IMR-90 (cell line): ENCODE measurements around the gene GNE. TPM values are rescaled to one million over a fixed set of nuclear protein-coding genes. Genes with fewer than 3 reads are reported as not detected.
A peak's percentile ranks its signal among the peaks of the same experiment; 100 is the strongest.

Experiments used
- ATAC-seq: fragments of 200-7000 bp; cut with Tn5 transposase; 2 replicates; pipeline ENCODE4 v1.9.1; 2020; ENCODE audit warnings: low read depth, mild to moderate bottlenecking, moderate library complexity
- BruUV-seq: library from RNA; stranded (reverse); fragments of 400-500 nt; replicated peaks from 2 replicates; lab custom pipeline; 2021; lab: Mats Ljungman, UMichigan
- CTCF ChIA-PET: fragments of 300-600 bp; formaldehyde crosslinking; extraction: SDS; loops from one replicate; lab custom pipeline; 2021; ENCODE audit warnings: antibody characterized with exemption; lab: Yijun Ruan, JAX
- POLR2A ChIA-PET: fragments of 300-600 bp; sonication (Branson Sonifier 250); formaldehyde crosslinking; loops from one replicate; lab custom pipeline; 2022; ENCODE audit warnings: antibody characterized with exemption; ENCODE audit not compliant: unreplicated experiment; lab: Charles Lee
- DNase-seq: peaks from one replicate; pipeline ENCODE4 v3.0.0; 2013
- H2AFZ ChIP-seq: replicated peaks from 2 replicates; pipeline ENCODE3; 2013; ENCODE audit warnings: low read length, mild to moderate bottlenecking; ENCODE audit not compliant: poor library complexity
- H2AK5ac ChIP-seq: 2 replicates; pipeline ENCODE4 v1.6.1; 2013; ENCODE audit warnings: low read depth, low read length, inconsistent platforms
- H2AK9ac ChIP-seq: replicated peaks from 2 replicates; pipeline ENCODE3; 2013; ENCODE audit warnings: mild to moderate bottlenecking, low read depth, low read length, moderate library complexity; ENCODE audit not compliant: poor library complexity
- H2BK120ac ChIP-seq: 2 replicates; pipeline ENCODE4 v1.6.1; 2013; ENCODE audit warnings: low read depth, low read length, inconsistent platforms
- H2BK15ac ChIP-seq: 3 replicates; pipeline ENCODE4 v1.6.1; 2013; ENCODE audit warnings: low read depth, low read length, inconsistent platforms
- H2BK20ac ChIP-seq: 2 replicates; pipeline ENCODE4 v1.6.1; 2013; ENCODE audit warnings: low read depth, mild to moderate bottlenecking, inconsistent platforms, low read length, moderate library complexity
- H2BK5ac ChIP-seq: 2 replicates; pipeline ENCODE4 v1.6.1; 2013; ENCODE audit warnings: mild to moderate bottlenecking, low read depth, low read length, inconsistent platforms; ENCODE audit not compliant: poor library complexity, severe bottlenecking
- H3K14ac ChIP-seq: replicated peaks from 2 replicates; pipeline ENCODE4 v1.6.1; 2013; ENCODE audit warnings: low read depth, low read length, inconsistent platforms
- H3K18ac ChIP-seq: 2 replicates; pipeline ENCODE4 v1.6.1; 2013; ENCODE audit warnings: low read depth, low read length, control low read depth
- H3K23ac ChIP-seq: 2 replicates; pipeline ENCODE4 v1.6.1; 2013; ENCODE audit warnings: low read depth, low read length, inconsistent platforms
- H3K27ac ChIP-seq: 2 replicates; pipeline ENCODE4 v1.5.1; 2013; ENCODE audit warnings: mild to moderate bottlenecking, control low read depth, low read length; ENCODE audit not compliant: insufficient read depth
- H3K27me3 ChIP-seq: 2 replicates; pipeline ENCODE4 v1.6.1; 2013; ENCODE audit warnings: low read length; ENCODE audit not compliant: control insufficient read depth, insufficient read depth
- H3K36me3 ChIP-seq: 2 replicates; pipeline ENCODE4 v1.6.1; 2013; ENCODE audit warnings: low read length, mixed read lengths; ENCODE audit not compliant: control insufficient read depth, insufficient read depth
- H3K4ac ChIP-seq: 2 replicates; pipeline ENCODE4 v1.6.1; 2013; ENCODE audit warnings: low read depth, low read length, inconsistent platforms
- H3K4me1 ChIP-seq: 2 replicates; pipeline ENCODE4 v1.6.1; 2013; ENCODE audit warnings: low read length, mixed read lengths; ENCODE audit not compliant: control insufficient read depth, insufficient read depth
- H3K4me2 ChIP-seq: 2 replicates; pipeline ENCODE4 v1.6.1; 2013; ENCODE audit warnings: low read depth, mild to moderate bottlenecking, control low read depth, low read length, moderate library complexity
- H3K4me3 ChIP-seq: 2 replicates; pipeline ENCODE4 v1.5.1; 2013; ENCODE audit warnings: low read depth, mild to moderate bottlenecking, control low read depth, low read length, moderate library complexity; ENCODE audit not compliant: insufficient read depth
- H3K56ac ChIP-seq: 2 replicates; pipeline ENCODE4 v1.6.1; 2013; ENCODE audit warnings: low read length, inconsistent platforms; ENCODE audit not compliant: insufficient read depth; ENCODE audit errors: extremely low read depth
- H3K79me1 ChIP-seq, 2 experiments: 2 replicates each; pipeline ENCODE4 v1.6.1; 2013; ENCODE audit warnings: low read length in 2 of 2, inconsistent platforms in 1 of 2, low read depth in 1 of 2
- H3K9ac ChIP-seq: 2 replicates; pipeline ENCODE4 v1.6.1; 2013; ENCODE audit warnings: low read depth, low read length, control low read depth
- H3K9me1 ChIP-seq: 2 replicates; pipeline ENCODE4 v1.6.1; 2013; ENCODE audit warnings: low read length, inconsistent platforms; ENCODE audit not compliant: insufficient read depth
- H3K9me3 ChIP-seq: 2 replicates; pipeline ENCODE4 v1.6.1; 2013; ENCODE audit warnings: low read length; ENCODE audit not compliant: control insufficient read depth, insufficient read depth
- H4K20me1 ChIP-seq: 2 replicates; pipeline ENCODE4 v1.6.1; 2013; ENCODE audit warnings: low read length, inconsistent platforms; ENCODE audit not compliant: insufficient read depth
- H4K5ac ChIP-seq: 2 replicates; pipeline ENCODE4 v1.6.1; 2013; ENCODE audit warnings: mild to moderate bottlenecking, low read depth, low read length, control low read depth
- H4K8ac ChIP-seq, 2 experiments: 2 replicates each; pipeline ENCODE4 v1.6.1; 2013; ENCODE audit warnings: low read depth in 2 of 2, low read length in 2 of 2, control low read depth in 1 of 2, inconsistent platforms in 1 of 2
- H4K91ac ChIP-seq: 2 replicates; pipeline ENCODE4 v1.6.1; 2013; ENCODE audit warnings: low read depth, low read length, inconsistent platforms; ENCODE audit not compliant: insufficient read depth
- BHLHE40 ChIP-seq: fragments of 150-350 bp; IDR thresholded peaks from 2 replicates; pipeline ENCODE4 v1.6.1; 2016; ENCODE audit warnings: mild to moderate bottlenecking, low read depth, low read length
- CEBPB ChIP-seq: IDR thresholded peaks from 2 replicates; pipeline ENCODE4 v1.6.1; 2012; ENCODE audit warnings: low read depth, low read length, improper control_type of control experiment
- CHD1 ChIP-seq: IDR thresholded peaks from 2 replicates; pipeline ENCODE4 v1.6.1; 2012; ENCODE audit warnings: low read depth, low read length, improper control_type of control experiment
- CTCF ChIP-seq: conservative IDR thresholded peaks from 2 replicates; pipeline ENCODE4 v1.5.1; 2012; ENCODE audit warnings: mild to moderate bottlenecking, low read depth, low read length, improper control_type of control experiment
- ELK1 ChIP-seq: fragments of 150-350 bp; IDR thresholded peaks from 2 replicates; pipeline ENCODE4 v1.6.1; 2016; ENCODE audit warnings: low read depth, mild to moderate bottlenecking, low read length, moderate library complexity, borderline replicate concordance
- FOS ChIP-seq: fragments of 150-350 bp; IDR thresholded peaks from 2 replicates; pipeline ENCODE4 v1.6.1; 2016; ENCODE audit warnings: low read depth, low read length
- MAFK ChIP-seq: IDR thresholded peaks from 2 replicates; pipeline ENCODE4 v1.6.1; 2012; ENCODE audit warnings: low read depth, low read length, improper control_type of control experiment
- MAZ ChIP-seq: IDR thresholded peaks from 2 replicates; pipeline ENCODE4 v1.6.1; 2012; ENCODE audit warnings: low read depth, mild to moderate bottlenecking, low read length, improper control_type of control experiment, moderate library complexity, borderline replicate concordance
- MXI1 ChIP-seq: IDR thresholded peaks from 2 replicates; pipeline ENCODE4 v1.6.1; 2012; ENCODE audit warnings: low read depth, mild to moderate bottlenecking, low read length, moderate library complexity, borderline replicate concordance
- NFE2L2 ChIP-seq: fragments of 150-350 bp; IDR thresholded peaks from 2 replicates; pipeline ENCODE4 v1.6.1; 2016; ENCODE audit warnings: low read depth, mild to moderate bottlenecking, low read length
- POLR2A ChIP-seq: IDR thresholded peaks from 2 replicates; pipeline ENCODE4 v1.6.1; 2012; ENCODE audit warnings: mild to moderate bottlenecking, low read depth, low read length
- RAD21 ChIP-seq: IDR thresholded peaks from 2 replicates; pipeline ENCODE4 v1.6.1; 2012; ENCODE audit warnings: low read length, improper control_type of control experiment
- RCOR1 ChIP-seq: IDR thresholded peaks from 2 replicates; pipeline ENCODE4 v1.6.1; 2012; ENCODE audit warnings: mild to moderate bottlenecking, low read length, improper control_type of control experiment; ENCODE audit not compliant: insufficient replicate concordance
- RFX5 ChIP-seq: IDR thresholded peaks from 2 replicates; pipeline ENCODE4 v1.8.0; 2012; ENCODE audit warnings: low read depth, mild to moderate bottlenecking, low read length, moderate library complexity
- USF2 ChIP-seq: fragments of 150-350 bp; IDR thresholded peaks from 2 replicates; pipeline ENCODE4 v1.6.1; 2017; ENCODE audit warnings: mild to moderate bottlenecking, antibody characterized with exemption, low read length, low read depth
- WGBS, 2 experiments: methylation state at CpG; one replicate each; pipeline versions ENCODE4 v1.1.5 to v1.1.7; 2013; ENCODE audit warnings: missing lambda C conversion rate in 2 of 2; ENCODE audit not compliant: insufficient read length in 1 of 2; ENCODE audit errors: extremely low coverage in 2 of 2; 5-methylcytosine and 5-hydroxymethylcytosine counted together
- dilution Hi-C: fragments of 300-500 bp; cut with HindIII; formaldehyde crosslinking; loops from one replicate; pipeline ENCODE4 v1.14.3; 2018; ENCODE audit warnings: low sequenced_read_pairs; ENCODE audit not compliant: unreplicated experiment
- in situ Hi-C: fragments of 300-500 bp; cut with MboI; formaldehyde crosslinking; loops from 3 replicates; pipeline ENCODE4 v1.14.3; 2019; ENCODE audit warnings: low sequenced_read_pairs, inconsistent platforms, mixed read lengths
- intact Hi-C: fragments of 100-400 bp; cut with micrococcal nuclease; formaldehyde crosslinking; loops from 2 replicates; pipeline ENCODE4 v1.10.0; 2022
- polyA plus RNA-seq, 3 experiments: library from polyadenylated mRNA; depleted of rRNA; stranded (reverse); fragments of >200 nt; gene quantifications; 2 replicates each; pipeline ENCODE4 v1.2.3, GENCODE V29; 2012; ENCODE audit warnings: low replicate concordance in 1 of 3
- total RNA-seq: library from RNA; depleted of rRNA; stranded (reverse); fragments of >200 nt; gene quantifications from 2 replicates; pipeline ENCODE4 v1.2.3, GENCODE V29; 2012

The GNE gene
- total and polyA plus RNA-seq, 2 of the 4 experiments (the other 2 are of a cell fraction) = 11.7 to 34.1 TPM

- Histone ChIP-seq H3K27me3 (no peaks in the 10 kb centered on the region), H3K9me3 (no peaks in the 10 kb centered on the region), H2AK9ac (peak overlapping the region; percentile 94), H3K9ac (peak overlapping the region; percentile 75), H2BK120ac (no peak overlapping the region), H3K36me3 (no peaks in the 10 kb centered on the region), H3K18ac (no peak overlapping the region), H3K23ac (peak overlapping the region; percentile 60; the same call in 1 of the 2 replicates), H3K9me1 (no peaks in the 10 kb centered on the region), H4K20me1 (0 out of 2 replicates have a peak, but pooled peaks cover 3% of the 10 kb centered on the region), H3K4me2 (peak overlapping the region; percentile 91), H2BK5ac (peak overlapping the region; percentile 56), H2AFZ (peak overlapping the region; percentile 99), H4K91ac (peak overlapping the region; percentile 55; the same call in 1 of the 2 replicates), H4K5ac (peak overlapping the region; percentile 66), H3K56ac (peak overlapping the region; percentile 67; the same call in 1 of the 2 replicates), H4K8ac (peak overlapping the region; percentile 89 to 95), H3K4me1 (0 out of 2 replicates have a peak, but pooled peaks cover 2% of the 10 kb centered on the region), H2BK15ac (no peak overlapping the region), H3K4ac (peak overlapping the region; percentile 64), H3K79me1 (peaks cover 5 to 36% of the 10 kb centered on the region in 2 experiments), H3K27ac (peak overlapping the region; percentile 79), H2BK20ac (no peak overlapping the region), H3K14ac (peak overlapping the region; percentile 92; the same call in 1 of the 2 replicates), H2AK5ac (peak overlapping the region; percentile 47; the same call in 1 of the 2 replicates), H3K4me3 (peak overlapping the region; percentile 77)
- POLR2A ChIA-PET = interaction anchor here (0.5 kb wide), 1 partner anchor 9 kb away, joined by 4 read pairs; no protein-coding TSS in a partner anchor
- dilution Hi-C loops (no loop called here), in situ Hi-C loops (no loop called here), intact Hi-C loops (loop anchor here (1.0 kb wide), 1 partner anchor 18 kb away; no protein-coding TSS in a partner anchor)
- DNase-seq = no peak
- no TSS peak for BruUV-seq
- CTCF ChIA-PET = interaction anchor here (0.6 kb wide), 1 partner anchor 54 kb away, joined by 3 read pairs; no protein-coding TSS in a partner anchor
- WGBS, 2 experiments = no CpG with 5 or more reads among the region's 7 CpGs
- no peak for ATAC-seq
- no peak for TF ChIP-seq RFX5
- TF ChIP-seq USF2 = no peak
- no peak for TF ChIP-seq CEBPB
- TF ChIP-seq ELK1 = no peak
- no peak for TF ChIP-seq FOS
- TF ChIP-seq RAD21 = no peak
- no peak for TF ChIP-seq CHD1
- no peak for TF ChIP-seq RCOR1
- TF ChIP-seq BHLHE40 = no peak
- TF ChIP-seq MXI1 = no peak
- TF ChIP-seq MAFK = no peak
- no peak for TF ChIP-seq MAZ
- TF ChIP-seq POLR2A = no peak
- TF ChIP-seq NFE2L2 = no peak
- no peak for TF ChIP-seq CTCF
Observed at GRCh38 chr9:36258996-36259533, 817 bp upstream of the GNE start.
